Mesenchymal stem cell (in vitro differentiated cells and primary cell): ENCODE results near the gene MRPL51.
A peak's percentile ranks its signal among the peaks of the same experiment; 100 is the strongest.

Experiments
- DNase-seq: peaks from one replicate; pipeline ENCODE4 v3.0.0-alpha.2; 2013
- H2AFZ ChIP-seq: one replicate; pipeline ENCODE4 v1.6.1; 2013; ENCODE audit warnings: low read depth, mild to moderate bottlenecking, control low read depth, inconsistent platforms, low read length, moderate library complexity
- H2AK5ac ChIP-seq: 2 replicates; pipeline ENCODE4 v1.6.1; 2013; ENCODE audit warnings: low read length, moderate library complexity, mild to moderate bottlenecking, inconsistent platforms; ENCODE audit not compliant: severe bottlenecking
- H2BK120ac ChIP-seq: one replicate; pipeline ENCODE4 v1.6.1; 2013; ENCODE audit warnings: low read depth, mild to moderate bottlenecking, inconsistent platforms, low read length, moderate library complexity
- H2BK12ac ChIP-seq, 2 experiments: one replicate each; pipeline ENCODE4 v1.6.1; 2013; ENCODE audit warnings: inconsistent platforms in 2 of 2, low read length in 2 of 2, mild to moderate bottlenecking in 2 of 2, moderate library complexity in 2 of 2, control low read depth in 1 of 2
- H2BK15ac ChIP-seq: one replicate; pipeline ENCODE4 v1.6.1; 2013; ENCODE audit warnings: mild to moderate bottlenecking, low read depth, inconsistent platforms; ENCODE audit not compliant: poor library complexity, severe bottlenecking
- H2BK5ac ChIP-seq: 2 replicates; pipeline ENCODE4 v1.6.1; 2013; ENCODE audit warnings: low read depth, mild to moderate bottlenecking, low read length, control low read depth, inconsistent platforms; ENCODE audit not compliant: poor library complexity, severe bottlenecking
- H3K14ac ChIP-seq, 2 experiments: one replicate each; pipeline ENCODE4 v1.6.1; 2013; ENCODE audit warnings: inconsistent platforms in 2 of 2, low read length in 2 of 2, control low read depth in 1 of 2, mild to moderate bottlenecking in 1 of 2, moderate library complexity in 1 of 2
- H3K18ac ChIP-seq, 2 experiments: one replicate each; pipeline ENCODE4 v1.6.1; 2013; ENCODE audit warnings: inconsistent platforms in 2 of 2, low read length in 2 of 2, control low read depth in 1 of 2, low read depth in 1 of 2, mild to moderate bottlenecking in 1 of 2
- H3K23ac ChIP-seq, 2 experiments: one replicate each; pipeline ENCODE4 v1.6.1; 2013; ENCODE audit warnings: inconsistent platforms in 2 of 2, low read length in 2 of 2, mild to moderate bottlenecking in 2 of 2, moderate library complexity in 2 of 2, control low read depth in 1 of 2
- H3K27ac ChIP-seq: 2 replicates; pipeline ENCODE4 v1.5.1; 2013; ENCODE audit warnings: mild to moderate bottlenecking, moderate library complexity, low read length, control low read depth, inconsistent platforms; ENCODE audit not compliant: poor library complexity, severe bottlenecking
- H3K27me3 ChIP-seq, 2 experiments: 2 replicates each; pipeline versions ENCODE4 v1.6.1 to v1.7.0; 2013; ENCODE audit warnings: low read length in 2 of 2, mild to moderate bottlenecking in 2 of 2, moderate library complexity in 2 of 2, control low read depth in 1 of 2, inconsistent platforms in 1 of 2; ENCODE audit not compliant: control insufficient read depth in 1 of 2, insufficient read depth in 1 of 2
- H3K36me3 ChIP-seq, 2 experiments: 2 replicates each; pipeline versions ENCODE4 v1.6.1 to v1.7.0; 2013; ENCODE audit warnings: low read length in 2 of 2, control low read depth in 1 of 2, inconsistent platforms in 1 of 2, low read depth in 1 of 2, mild to moderate bottlenecking in 1 of 2; ENCODE audit not compliant: insufficient read depth in 2 of 2, control insufficient read depth in 1 of 2
- H3K4ac ChIP-seq, 2 experiments: one replicate each; pipeline ENCODE4 v1.6.1; 2013; ENCODE audit warnings: inconsistent platforms in 2 of 2, low read length in 2 of 2, mild to moderate bottlenecking in 2 of 2, moderate library complexity in 2 of 2, control low read depth in 1 of 2, low read depth in 1 of 2
- H3K4me1 ChIP-seq: 2 replicates; pipeline ENCODE4 v1.6.1; 2013; ENCODE audit warnings: low read depth, low read length, control low read depth; ENCODE audit not compliant: control insufficient read depth, insufficient read depth
- H3K4me2 ChIP-seq: 2 replicates; pipeline ENCODE4 v1.6.1; 2013; ENCODE audit warnings: low read length, mild to moderate bottlenecking, inconsistent platforms; ENCODE audit not compliant: poor library complexity, severe bottlenecking
- H3K4me3 ChIP-seq, 2 experiments: 2 replicates each; pipeline versions ENCODE4 v1.5.1 to v1.7.0; 2013; ENCODE audit warnings: low read length in 2 of 2, mild to moderate bottlenecking in 2 of 2, control low read depth in 1 of 2, low read depth in 1 of 2; ENCODE audit not compliant: insufficient read depth in 1 of 2
- H3K79me1 ChIP-seq: replicated peaks from 2 replicates; pipeline ENCODE4 v1.6.1; 2013; ENCODE audit warnings: mild to moderate bottlenecking, control low read depth, low read length, inconsistent platforms; ENCODE audit not compliant: poor library complexity, severe bottlenecking
- H3K9ac ChIP-seq: 2 replicates; pipeline ENCODE4 v1.7.0; 2013; ENCODE audit warnings: mild to moderate bottlenecking, low read length, moderate library complexity
- H3K9me3 ChIP-seq: 2 replicates; pipeline ENCODE4 v1.7.0; 2013; ENCODE audit warnings: mild to moderate bottlenecking, low read length; ENCODE audit not compliant: control insufficient read depth
- H4K8ac ChIP-seq: one replicate; pipeline ENCODE4 v1.6.1; 2013; ENCODE audit warnings: inconsistent platforms, mild to moderate bottlenecking, low read length, moderate library complexity
- H4K91ac ChIP-seq: one replicate; pipeline ENCODE4 v1.6.1; 2013; ENCODE audit warnings: mild to moderate bottlenecking, low read length, inconsistent platforms
- WGBS: methylation state at CpG from one replicate; pipeline ENCODE4 v1.1.7; 2013; ENCODE audit warnings: mixed read lengths; 5-methylcytosine and 5-hydroxymethylcytosine counted together

MRPL51 gene

DNA sequence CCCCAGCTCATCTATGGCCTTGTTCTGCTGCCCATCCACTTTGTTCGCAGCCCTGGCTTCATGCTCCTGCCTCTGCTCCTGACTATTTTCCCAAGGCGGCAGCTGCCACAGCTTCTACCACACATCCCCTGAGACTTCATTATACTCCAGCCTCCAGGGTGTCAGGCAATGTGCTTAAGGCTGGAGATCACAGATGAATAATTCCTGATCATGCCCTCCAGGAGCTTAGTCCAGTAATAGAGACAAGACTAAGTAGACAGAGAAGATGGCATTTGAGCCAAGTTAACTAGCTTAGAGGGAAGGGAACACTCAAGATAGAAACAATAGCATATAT, 34.1 kb downstream of the MRPL51 start:
- no peak overlapping the region for H2BK120ac ChIP-seq
- peaks cover 7% of the 10 kb centered on the region for H3K79me1 ChIP-seq
- H3K23ac ChIP-seq, result no peak overlapping the region
- no peak overlapping the region for H3K4me3 ChIP-seq
- no peaks in the 10 kb centered on the region for H3K9me3 ChIP-seq
- no peak overlapping the region for H3K9ac ChIP-seq
- DNase-seq, result no peak
- WGBS, result 100% methylated on average over 2 of the region's 2 CpGs
- H3K27ac ChIP-seq, result no peak overlapping the region
- H2BK5ac ChIP-seq, result no peak overlapping the region
- H4K8ac ChIP-seq, result no peak overlapping the region
- H2AK5ac ChIP-seq, result no peak overlapping the region
- no peak overlapping the region for H3K18ac ChIP-seq
- no peak overlapping the region for H2AFZ ChIP-seq
- H2BK15ac ChIP-seq, result no peak overlapping the region
- peaks cover 53 to 80% of the 10 kb centered on the region in 2 experiments for H3K36me3 ChIP-seq
- H3K4ac ChIP-seq, result no peak overlapping the region
- H3K4me2 ChIP-seq, result no peak overlapping the region
- H2BK12ac ChIP-seq, result no peak overlapping the region
- peaks cover 3% of the 10 kb centered on the region for H3K4me1 ChIP-seq
- H3K14ac ChIP-seq, result no peak overlapping the region
- no peaks in the 10 kb centered on the region for H3K27me3 ChIP-seq
- H4K91ac ChIP-seq, result no peak overlapping the region

GRCh38 chr12:6458281-6459003, 34.6 kb downstream of the MRPL51 start:
- H3K79me1 ChIP-seq, result peaks cover 8% of the 10 kb centered on the region
- no peak overlapping the region for H2AK5ac ChIP-seq
- WGBS, result 94% methylated on average over 13 of the region's 14 CpGs

DNA sequence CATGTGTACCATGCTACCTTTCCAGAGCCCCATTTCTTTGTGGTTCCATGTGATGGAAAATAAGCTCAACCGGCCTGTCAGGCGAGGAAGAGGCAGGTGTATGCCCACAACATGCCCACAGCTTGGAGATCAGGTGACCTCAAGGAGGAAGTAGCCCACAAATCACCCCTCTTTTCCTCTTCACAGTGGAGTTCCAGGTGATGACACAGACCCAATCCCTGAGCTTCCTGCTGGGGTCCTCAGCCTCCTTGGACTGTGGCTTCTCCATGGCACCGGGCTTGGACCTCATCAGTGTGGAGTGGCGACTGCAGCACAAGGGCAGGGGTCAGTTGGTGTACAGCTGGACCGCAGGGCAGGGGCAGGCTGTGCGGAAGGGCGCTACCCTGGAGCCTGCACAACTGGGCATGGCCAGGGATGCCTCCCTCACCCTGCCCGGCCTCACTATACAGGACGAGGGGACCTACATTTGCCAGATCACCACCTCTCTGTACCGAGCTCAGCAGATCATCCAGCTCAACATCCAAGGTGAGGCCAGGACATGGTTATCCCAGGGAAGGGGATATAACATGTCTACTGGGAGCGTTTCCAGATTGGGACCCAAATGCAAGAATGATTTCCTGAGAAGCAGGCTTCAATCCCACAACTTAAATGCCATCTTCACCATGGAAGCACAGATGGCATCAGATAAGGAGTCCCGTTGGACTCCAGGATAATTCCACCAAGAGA, 35.7 kb downstream of the MRPL51 start:
- Histone ChIP-seq H3K4me1 (peaks cover 12% of the 10 kb centered on the region), H4K91ac (no peak overlapping the region), H3K4ac (no peak overlapping the region), H2BK15ac (no peak overlapping the region), H3K79me1 (peaks cover 12% of the 10 kb centered on the region), H2BK5ac (no peak overlapping the region), H2BK120ac (no peak overlapping the region), H3K36me3 (peaks cover 48 to 74% of the 10 kb centered on the region in 2 experiments), H3K27me3 (no peaks in the 10 kb centered on the region), H3K9ac (no peak overlapping the region), H3K4me3 (no peak overlapping the region), H2AK5ac (no peak overlapping the region), H3K18ac (no peak overlapping the region), H3K4me2 (no peak overlapping the region), H3K23ac (no peak overlapping the region), H2BK12ac (no peak overlapping the region), H3K9me3 (no peaks in the 10 kb centered on the region), H3K27ac (no peak overlapping the region), H2AFZ (no peak overlapping the region), H4K8ac (no peak overlapping the region), H3K14ac (peak overlapping the region in 1 of 2 experiments; percentile 9)
- no peak for DNase-seq
- WGBS, result 98% methylated on average over 12 of the region's 12 CpGs

More at GRCh38 chr12:6458281-6459003, 34.6 kb downstream of the MRPL51 start:
- H3K4ac ChIP-seq, result no peak overlapping the region
- no peak overlapping the region for H2BK5ac ChIP-seq
- no peak overlapping the region for H3K4me2 ChIP-seq
- H3K14ac ChIP-seq, result no peak overlapping the region
- H3K23ac ChIP-seq, result no peak overlapping the region
- H2AFZ ChIP-seq, result no peak overlapping the region
- no peak overlapping the region for H3K4me3 ChIP-seq
- H2BK15ac ChIP-seq, result no peak overlapping the region
- no peak overlapping the region for H4K8ac ChIP-seq
- H3K9me3 ChIP-seq, result no peaks in the 10 kb centered on the region
- peaks cover 51 to 79% of the 10 kb centered on the region in 2 experiments for H3K36me3 ChIP-seq
- H3K18ac ChIP-seq, result no peak overlapping the region
- peaks cover 3% of the 10 kb centered on the region for H3K4me1 ChIP-seq
- H3K9ac ChIP-seq, result no peak overlapping the region
- no peak overlapping the region for H2BK12ac ChIP-seq
- H3K27me3 ChIP-seq, result no peaks in the 10 kb centered on the region
- H2BK120ac ChIP-seq, result no peak overlapping the region
- H4K91ac ChIP-seq, result no peak overlapping the region
- no peak overlapping the region for H3K27ac ChIP-seq
- no peak for DNase-seq

GRCh38 chr12:6452944-6453630, 40.0 kb downstream of the MRPL51 start:
- no peaks in the 10 kb centered on the region for H3K27me3 ChIP-seq
- H3K79me1 ChIP-seq, result peaks cover 23% of the 10 kb centered on the region
- peak overlapping the region; percentile 43 for H2AK5ac ChIP-seq
- H2BK15ac ChIP-seq, result peak overlapping the region; percentile 6
- H2BK5ac ChIP-seq, result no peak overlapping the region
- no peak overlapping the region for H2BK120ac ChIP-seq
- peak overlapping the region in 1 of 2 experiments; percentile 95 for H3K4me3 ChIP-seq
- no peak overlapping the region for H3K4me2 ChIP-seq
- peak overlapping the region; percentile 97 for H3K9ac ChIP-seq
- H3K23ac ChIP-seq, result no peak overlapping the region
- no peak overlapping the region for H2BK12ac ChIP-seq
- no peaks in the 10 kb centered on the region for H3K9me3 ChIP-seq
- WGBS, result 97% methylated on average over 17 of the region's 17 CpGs
- H3K4ac ChIP-seq, result peak overlapping the region; percentile 25 to 97
- H4K8ac ChIP-seq, result no peak overlapping the region
- no peak overlapping the region for H3K14ac ChIP-seq
- peaks cover 29% of the 10 kb centered on the region for H3K4me1 ChIP-seq
- no peak for DNase-seq
- H3K18ac ChIP-seq, result no peak overlapping the region
- no peak overlapping the region for H3K27ac ChIP-seq
- no peak overlapping the region for H2AFZ ChIP-seq
- H4K91ac ChIP-seq, result peak overlapping the region; percentile 31
- H3K36me3 ChIP-seq, result peaks cover 23 to 36% of the 10 kb centered on the region in 2 experiments
